Stimulated activated CD4-positive, alpha-beta T cell treated with anti-CD3 and anti-CD28 coated beads, Interleukin-1b, Interleukin-23, amount 100 ng/mL, for 24 hours (primary cell): Measurements from ENCODE around the gene SLC8A3.

Experiments used
- DNase-seq, 4 experiments: peaks; one replicate each; pipeline ENCODE4 v3.0.0-alpha.2; 2020; ENCODE audit warnings: low read depth in 4 of 4, low spot score in 1 of 4

SLC8A3 gene

DNA sequence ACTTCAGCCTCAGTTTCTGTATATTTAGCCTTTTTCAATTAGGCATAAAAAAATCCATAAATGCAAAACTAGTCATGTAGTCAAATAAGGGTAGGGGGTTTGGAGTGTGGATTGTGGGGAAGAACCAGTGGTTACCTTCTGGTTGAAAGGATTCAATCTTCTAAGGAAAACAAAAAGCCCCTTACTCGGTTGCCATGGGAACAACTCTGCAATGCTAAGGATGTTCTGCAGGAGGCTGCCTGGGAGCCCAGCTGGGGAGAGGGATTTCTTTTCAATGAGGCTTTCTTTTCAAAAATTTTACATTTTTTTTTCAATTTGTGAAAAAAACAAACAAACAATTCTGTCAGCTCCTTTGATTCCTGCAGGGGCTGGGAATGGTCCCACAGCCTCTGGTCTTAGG, 67.2 kb downstream of the SLC8A3 start:
- no peak for DNase-seq

DNA sequence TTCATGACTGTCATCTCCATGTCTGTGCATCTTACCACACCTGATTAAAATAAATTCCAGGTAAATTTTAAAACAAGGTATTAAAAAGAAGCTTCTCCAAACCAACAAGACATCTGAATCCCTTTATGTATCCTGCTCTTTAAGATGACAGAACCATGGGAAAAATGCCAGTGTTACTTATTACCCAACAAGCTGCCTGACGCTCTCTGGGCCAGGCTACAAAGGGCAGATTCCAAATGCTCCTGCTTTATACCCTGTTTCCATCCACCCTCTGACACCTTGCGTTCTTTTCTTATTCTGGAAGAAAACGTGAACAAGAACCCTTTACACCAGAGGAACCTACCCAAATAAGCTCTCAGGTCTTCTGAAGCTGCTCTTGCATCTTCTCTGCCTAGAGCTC, 70.7 kb downstream of the SLC8A3 start:
- DNase-seq: no peak

DNA sequence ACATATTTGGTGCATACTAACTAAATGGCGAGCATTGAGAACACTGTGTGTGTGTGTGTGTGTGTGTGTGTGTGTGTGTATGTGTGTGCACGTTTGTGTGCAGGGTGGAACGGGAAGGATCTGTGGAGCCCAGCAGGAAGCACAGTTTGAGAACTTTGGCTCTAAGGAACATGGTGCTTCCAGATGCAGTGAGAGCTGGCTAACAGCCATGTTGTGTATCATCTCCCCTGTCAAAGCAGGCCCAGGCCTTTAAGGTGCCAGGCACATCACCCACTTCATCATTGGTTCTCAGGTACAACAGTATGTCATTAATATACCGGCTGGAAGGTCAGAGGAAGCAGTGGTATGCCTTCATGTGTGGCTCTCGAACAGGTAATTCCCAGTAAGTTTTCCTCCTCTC, 72.5 kb downstream of the SLC8A3 start:
- DNase-seq: no peak

DNA sequence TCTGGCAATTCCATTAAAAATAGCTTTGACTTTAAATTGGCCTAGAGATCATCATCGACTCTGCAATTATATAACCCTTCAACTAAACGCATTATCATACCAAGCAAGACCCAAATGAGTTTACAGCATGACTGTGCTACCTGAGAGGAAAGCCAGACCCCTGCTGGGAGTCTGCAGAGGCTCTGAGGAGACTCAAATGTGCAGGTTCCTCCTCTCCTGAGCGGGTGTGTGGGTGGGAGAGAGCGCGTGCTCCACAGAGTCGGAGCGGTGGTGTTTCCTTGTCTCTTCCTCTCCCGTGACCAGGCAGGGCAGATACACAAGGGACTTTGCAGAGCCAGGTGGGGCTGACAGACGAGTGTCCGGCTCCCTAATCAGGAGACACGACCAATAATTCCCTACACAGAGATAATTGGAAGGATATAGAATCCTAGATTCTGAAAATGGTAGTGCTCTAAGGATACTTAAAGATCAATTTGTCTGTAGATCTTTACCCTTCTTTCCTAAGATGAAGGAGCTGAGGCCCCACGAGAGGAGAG, 74.1 kb downstream of the SLC8A3 start:
- no peak for DNase-seq

DNA sequence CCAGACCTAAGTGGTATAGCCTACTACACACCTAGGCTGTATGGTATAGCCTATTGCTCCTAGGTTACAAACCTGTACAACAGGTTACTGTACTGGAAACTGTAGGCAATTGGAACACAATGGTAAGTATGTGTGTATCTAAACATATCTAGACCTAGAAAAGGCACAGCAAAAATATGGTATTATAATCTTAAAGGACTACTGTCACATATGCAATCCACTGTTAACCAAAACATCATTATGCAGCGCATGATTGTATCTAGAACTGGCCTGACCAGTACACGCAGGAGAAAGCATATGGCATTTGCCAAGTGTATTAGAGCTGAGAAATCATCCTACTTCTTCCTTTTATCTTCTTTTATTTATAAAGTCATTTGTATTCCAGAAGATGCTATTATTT, 75.5 kb downstream of the SLC8A3 start:
- no peak for DNase-seq

DNA sequence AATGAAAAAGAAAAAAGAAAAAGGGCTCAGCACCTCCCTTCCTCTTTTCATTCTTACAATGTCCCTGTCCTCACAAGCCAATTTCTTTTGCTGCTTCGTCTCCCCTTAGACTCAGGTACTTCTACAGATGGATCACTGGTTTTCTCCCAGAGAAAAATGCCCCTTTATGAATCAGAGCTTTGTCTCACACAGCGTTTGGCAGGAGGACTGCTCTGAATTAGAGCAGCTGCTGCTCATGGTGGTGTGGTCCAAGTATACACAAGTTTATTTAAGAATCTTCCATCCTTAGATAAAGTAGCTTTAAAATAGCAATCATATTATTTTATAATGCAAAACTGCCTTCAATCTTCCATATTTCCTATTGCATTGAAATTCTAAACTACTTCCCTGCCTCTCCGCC, 80.3 kb downstream of the SLC8A3 start:
- DNase-seq: no peak

DNA sequence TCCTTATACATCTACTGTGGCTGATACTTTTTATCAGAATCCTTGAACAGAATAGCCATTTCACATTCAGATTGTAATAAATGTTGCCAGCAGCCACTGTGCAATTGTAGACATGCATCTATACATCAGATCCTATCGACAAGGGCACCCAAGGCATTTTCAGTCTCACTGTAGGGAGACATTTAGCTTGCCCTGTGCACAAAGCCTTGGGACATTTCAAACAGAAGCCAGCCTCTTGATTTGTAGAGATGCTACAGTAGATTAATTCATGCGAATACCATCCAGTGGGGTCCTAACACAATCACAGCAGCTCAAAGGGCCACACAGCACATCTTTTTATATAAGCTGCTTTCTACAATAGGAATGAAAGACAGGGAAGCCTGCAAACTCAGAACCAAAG, 81.4 kb downstream of the SLC8A3 start:
- no peak for DNase-seq

DNA sequence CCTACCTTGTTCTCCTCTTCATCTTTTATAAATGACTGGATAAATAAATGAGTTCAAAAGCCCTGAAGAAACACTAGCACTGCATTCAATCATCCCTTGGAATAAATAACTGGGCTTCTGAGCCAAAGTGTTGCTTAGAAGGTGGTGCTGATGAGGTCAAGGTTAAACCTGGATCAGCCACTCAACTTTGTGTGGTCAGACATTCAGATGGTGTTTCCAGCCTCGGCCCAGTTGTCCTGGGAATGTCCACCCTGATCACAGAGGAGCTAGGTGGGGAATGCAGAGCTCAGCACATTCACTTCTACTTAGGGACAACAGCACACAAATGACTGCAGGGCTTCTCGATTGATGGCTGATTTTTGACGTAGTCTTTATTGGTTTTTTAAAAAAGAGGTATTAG, 88.7 kb downstream of the SLC8A3 start:
- DNase-seq: no peak

DNA sequence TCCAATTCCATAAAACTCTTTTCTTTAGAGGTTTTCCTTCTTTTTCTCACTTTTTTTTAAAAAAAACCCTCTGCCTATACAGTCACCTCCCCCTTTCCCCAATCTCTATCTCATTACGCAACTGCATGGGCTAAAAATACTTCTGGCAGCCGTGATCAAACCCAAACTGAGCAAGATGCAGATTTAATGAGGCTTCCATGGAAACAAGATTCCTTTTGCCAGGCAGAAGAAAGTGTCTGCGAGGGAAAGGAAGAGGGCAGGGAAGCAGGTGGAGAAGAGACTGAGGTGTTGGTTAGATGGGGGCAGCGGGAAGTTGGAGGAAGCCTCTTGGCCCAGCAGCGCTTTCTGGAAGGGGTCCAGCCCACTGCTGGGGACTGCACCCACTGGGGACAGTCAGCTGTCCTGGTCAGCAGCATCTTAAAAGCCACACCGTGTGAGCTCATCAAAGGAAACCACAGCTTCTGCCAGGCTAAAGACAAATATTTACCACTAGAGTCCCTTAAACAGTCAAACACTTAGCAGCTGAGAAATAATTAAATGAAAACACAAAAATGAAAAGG, 90.4 kb downstream of the SLC8A3 start:
- no peak for DNase-seq

DNA sequence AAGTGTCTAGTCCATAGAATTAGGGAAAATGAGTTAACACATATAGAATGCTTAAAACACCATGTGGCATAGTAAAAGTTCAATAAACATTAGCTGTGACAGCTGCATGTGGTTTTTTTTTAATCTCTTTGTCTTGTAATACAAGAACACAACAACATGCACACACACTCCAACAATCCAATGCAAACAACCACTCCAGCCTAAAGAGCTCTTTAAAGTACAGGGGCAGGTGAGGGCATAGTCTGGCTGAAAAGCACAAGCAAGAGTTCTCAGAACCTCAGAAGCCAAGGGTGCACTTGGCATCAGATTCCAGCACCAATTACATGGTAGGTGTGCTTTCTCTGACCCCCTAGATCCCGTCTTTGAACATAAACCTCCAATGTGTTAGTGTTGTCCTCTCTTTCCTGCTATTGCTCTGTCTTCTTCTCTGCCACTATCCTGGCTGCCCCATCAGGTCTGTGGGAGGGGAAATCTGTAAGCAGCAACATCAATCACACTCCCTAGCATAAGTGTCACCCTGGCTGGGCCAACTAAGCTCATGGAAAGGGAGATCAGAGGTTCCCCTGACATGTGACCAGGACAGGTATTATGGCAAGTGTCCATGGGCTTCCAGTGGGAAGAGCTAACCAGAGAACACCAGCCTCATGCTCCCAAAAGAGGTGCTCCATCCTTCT, 91.0 kb downstream of the SLC8A3 start:
- DNase-seq: no peak

DNA sequence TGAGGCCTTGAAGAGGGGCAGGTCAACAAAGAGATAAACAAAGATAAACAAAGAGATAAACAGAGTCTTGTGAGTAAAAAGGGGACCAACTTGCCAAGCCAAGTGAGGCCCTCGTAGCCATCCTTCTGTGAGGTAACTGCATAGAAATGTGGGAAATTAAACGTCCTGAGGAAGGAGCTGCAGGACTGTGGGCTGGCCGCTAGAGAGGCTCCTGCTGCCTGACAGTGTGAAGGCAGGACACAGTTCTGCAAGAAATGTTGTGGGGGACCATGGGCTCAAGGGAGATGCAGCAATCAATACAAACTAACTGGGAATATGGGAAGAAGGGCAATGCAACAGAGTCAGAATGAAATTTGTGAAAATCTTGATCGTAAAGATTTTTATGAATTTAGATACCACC, 91.9 kb downstream of the SLC8A3 start:
- no peak for DNase-seq

DNA sequence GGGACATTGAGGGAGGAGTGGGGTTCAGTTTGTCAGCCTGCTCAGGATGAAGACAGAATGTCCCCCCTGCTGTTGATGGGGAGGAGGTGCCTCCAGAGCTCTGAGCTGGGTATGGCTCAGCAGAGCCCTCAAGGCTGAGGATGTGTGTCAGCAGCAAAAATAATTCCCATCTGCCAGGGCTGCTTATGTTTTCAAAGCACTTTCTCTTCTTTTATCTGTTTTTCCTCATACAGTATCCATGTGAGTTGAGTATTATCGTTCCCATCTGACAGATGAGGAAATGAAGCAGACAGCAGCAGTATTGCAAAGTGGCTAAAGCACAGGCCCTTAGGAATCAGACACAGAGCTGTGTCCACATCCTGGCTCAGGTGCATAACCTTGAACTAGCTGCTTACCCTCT, 94.1 kb downstream of the SLC8A3 start:
- DNase-seq: no peak

DNA sequence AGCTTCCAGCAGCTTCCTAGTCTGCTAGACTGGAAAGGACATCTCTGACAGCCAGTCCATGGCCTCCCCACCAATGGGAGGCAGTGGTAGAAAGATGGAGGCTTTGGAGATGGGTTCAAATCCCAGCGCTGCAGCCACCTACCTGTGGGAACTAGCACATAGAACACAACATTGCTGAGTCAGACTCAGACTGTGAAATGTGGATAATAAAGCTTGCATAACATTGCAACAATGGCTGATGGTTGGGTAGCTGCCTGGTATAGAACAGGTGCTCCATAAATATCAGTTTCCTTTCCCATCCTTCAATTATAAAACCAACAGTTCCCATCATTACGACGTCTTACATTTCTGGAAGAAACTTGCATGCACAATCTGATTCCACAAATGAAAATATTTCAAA, 94.6 kb downstream of the SLC8A3 start:
- DNase-seq: no peak

DNA sequence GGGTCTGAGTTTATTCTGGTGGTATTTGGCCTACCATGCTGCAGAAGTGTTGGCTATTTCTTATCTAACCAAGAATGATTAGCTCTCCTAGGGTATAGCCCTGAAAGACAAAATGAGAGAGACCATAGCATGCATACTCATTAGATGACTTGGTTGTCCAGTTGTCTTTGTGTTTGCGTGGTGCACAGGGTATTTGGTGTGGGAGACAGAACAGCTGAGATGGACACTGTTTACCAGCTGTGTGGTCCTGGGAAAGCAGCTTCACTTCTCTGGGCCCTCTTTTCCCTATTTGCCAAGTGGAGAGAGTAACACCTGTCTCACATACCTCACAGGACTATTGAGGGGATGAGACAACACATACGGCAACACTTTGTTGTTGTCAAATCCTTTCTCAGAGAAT, 95.6 kb downstream of the SLC8A3 start:
- DNase-seq: no peak

DNA sequence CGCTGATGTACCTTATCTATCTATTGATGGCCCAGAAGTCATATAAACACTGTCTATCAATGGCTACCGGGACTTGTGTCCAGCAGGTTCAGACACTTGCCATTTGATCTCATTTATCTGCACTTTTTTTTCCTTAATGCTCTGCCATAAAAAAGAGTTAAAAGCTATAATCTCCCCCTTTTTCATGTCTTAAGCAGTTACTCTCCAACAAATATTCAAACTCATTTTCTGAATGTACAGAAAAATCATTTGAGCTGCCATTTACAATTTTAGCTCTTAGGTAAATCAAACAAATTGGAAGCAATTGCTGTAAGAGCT, 101.4 kb downstream of the SLC8A3 start:
- no peak for DNase-seq

DNA sequence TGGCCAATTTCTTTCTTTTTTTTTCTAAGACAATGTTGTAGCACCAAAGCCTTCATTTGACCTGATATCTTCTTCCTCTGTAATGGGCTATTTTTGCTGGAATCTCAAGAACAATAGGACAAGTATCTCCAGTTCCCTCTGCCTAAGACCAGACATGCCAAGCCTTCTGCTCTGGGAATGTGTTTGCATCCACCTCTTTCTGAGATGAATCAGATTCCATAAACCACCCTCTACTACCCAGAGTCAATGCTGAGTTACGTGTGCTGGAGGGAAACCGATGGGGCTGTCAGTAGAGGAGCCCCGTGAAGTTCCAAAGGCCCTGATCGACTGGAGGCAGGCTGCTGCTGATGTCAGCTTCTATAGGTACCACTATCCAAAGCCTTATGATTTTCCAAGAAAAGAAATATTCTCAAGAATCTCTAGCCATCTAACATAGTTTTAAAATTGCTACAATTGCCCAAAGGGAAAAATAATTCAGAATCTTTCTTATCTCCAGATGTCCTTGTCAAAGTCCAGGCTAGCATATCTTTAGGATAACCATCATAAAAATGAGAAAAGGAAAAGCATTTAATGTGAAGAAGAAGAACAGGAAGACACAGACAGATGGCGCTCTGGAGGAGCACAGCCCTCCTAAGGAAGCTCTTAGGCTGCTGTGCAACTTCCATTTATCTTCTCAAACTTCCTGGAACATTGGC, 101.9 kb downstream of the SLC8A3 start:
- no peak for DNase-seq

DNA sequence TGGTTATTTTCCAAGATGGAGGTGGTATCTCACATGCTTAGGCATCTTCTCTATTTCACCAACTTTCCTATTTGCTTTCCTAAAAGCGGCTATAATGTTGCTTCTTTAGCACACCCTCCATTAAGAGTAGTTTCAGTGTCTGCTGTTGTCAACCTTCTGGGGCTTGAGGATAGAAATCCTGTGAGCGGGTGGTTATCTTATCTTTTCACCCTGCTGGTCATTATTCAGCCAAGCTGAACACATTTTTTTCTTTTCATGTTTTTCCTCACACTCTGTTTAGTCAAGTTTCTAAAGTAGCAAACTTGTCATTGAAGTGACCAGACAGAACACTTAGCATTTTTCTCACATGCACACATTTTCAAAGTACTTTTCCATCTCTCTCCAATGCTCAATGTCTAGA, 104.5 kb downstream of the SLC8A3 start:
- no peak for DNase-seq

DNA sequence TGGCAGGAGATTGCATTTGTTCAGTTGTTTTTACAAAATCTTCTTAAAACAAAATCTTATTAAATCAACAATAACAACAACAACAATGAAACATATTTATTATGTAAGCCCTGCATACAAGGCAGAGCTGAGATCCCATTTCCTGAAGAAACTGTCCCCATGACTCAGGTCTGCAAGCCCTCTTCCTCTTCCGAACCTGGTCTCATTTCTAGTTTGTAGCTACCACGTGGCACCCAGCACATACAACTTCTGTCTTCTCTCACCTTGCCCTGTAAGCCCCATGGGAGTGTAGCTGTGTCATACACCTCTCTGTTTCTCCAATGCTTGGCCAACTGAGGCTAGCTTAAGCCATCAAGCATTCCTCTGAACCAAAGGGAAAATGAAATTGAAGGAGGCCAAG, 106.4 kb downstream of the SLC8A3 start:
- DNase-seq: no peak

DNA sequence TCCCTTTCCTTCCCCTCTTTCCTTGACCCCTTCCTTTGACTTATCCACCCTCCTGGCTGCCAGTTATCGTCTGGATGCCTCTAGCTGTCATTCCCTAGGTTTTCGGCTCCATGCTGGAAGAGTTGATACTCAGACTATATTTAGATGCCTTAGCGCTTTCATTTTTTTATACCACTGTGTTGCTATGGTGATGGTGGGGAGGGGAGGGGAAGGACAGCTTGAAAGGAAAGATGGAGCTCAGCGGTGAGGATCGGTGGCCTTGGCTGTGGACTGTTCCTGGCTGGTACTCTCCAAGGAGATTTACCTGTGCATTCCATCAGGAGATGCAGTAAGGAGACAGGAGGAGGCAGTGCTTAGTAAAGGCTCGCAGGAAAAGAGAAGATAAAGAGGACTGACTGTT, 108.7 kb downstream of the SLC8A3 start:
- no peak for DNase-seq

DNA sequence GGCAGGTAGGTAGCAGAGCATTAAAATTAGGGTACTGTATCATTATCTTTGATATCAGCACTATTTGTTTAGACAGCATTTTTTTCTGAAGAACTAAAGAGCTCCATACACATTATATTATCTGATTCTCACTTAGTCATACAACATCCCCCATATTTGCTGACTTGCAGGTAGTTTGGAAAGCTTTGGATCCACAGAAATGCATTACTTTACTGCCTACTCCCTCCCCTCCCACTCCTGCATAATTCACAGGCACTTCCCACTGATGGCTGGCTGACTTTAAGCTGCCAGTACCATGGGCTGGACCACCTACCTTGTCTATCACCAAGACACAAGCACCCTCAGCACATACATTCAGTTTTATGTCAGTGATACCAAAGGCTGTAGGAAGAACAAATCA, 110.4 kb downstream of the SLC8A3 start:
- no peak for DNase-seq

DNA sequence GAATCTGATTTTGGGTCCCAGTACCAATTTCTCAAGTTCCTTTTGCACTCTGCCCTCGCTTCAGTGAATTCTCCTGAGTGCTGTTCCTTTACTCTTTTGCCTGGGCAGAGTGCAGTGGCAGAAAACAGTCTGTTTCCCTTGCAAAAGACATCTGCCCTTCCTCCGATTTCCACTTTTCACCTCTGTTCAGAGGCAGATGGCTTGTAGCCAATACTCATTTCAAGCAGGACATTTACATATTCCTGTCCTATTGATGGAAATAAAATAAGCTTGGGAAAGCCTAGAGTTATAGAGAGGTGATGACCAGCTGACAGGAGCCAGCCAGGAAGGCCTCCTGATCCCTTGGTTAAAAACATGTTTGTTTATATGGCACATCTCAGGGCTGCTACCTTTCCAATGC, 111.0 kb downstream of the SLC8A3 start:
- no peak for DNase-seq

DNA sequence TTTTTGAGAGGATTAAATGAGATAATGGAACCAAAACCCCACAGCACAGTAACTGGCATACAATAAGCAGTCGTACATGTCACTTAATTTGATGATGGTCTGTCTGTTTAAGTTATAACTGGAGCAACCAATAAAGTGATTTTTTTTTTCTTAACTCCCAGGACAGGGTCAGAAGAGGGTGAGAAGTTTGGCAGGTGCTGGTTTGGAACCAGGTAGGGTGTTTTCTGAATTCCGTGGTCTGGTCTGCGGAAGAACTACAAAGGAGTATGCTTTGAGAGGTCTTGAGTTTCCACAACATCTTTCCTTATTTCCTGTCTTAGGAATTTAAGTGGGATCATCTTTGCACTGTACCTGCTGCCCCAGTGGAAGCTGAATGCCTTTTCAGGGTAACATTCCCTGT, 111.7 kb downstream of the SLC8A3 start:
- DNase-seq: no peak
